ENCODE measurements around the gene PRL. TPM values are rescaled to one million over a fixed set of nuclear protein-coding genes. Genes with fewer than 3 reads are reported as not detected.

Gene PRL
- total and polyA plus RNA-seq, 2 of the 8 experiments (the other 6 are each of a cell fraction or from before 2014, with no cell fraction given): not detected

- H2BK12ac ChIP-seq (ENCODE audit: low read depth, low read length): no peak overlapping the region
- H3K4me1 ChIP-seq (replicated peaks in 1 of 4; ENCODE audit: control insufficient read depth in 3 of 4, insufficient read depth in 4 of 4, low read length in 3 of 4): no peaks in the 10 kb centered on the region
- no peaks in the 10 kb centered on the region for H3K23me2 ChIP-seq (ENCODE audit: low read depth, low read length)
- no peaks in the 10 kb centered on the region for H3K36me3 ChIP-seq (ENCODE audit: control insufficient read depth in 2 of 4, insufficient read depth in 4 of 4, low read length in 3 of 4)
- H2BK5ac ChIP-seq (ENCODE audit: low read depth, low read length): no peak overlapping the region
- no peak overlapping the region for H2AK5ac ChIP-seq (ENCODE audit: low read depth, low read length)
- H4K5ac ChIP-seq (ENCODE audit: insufficient read length, low read depth, low read length): no peak overlapping the region
- H3K27me3 ChIP-seq (replicated peaks in 1 of 4; ENCODE audit: control insufficient read depth in 3 of 4, extremely low read depth in 1 of 4, insufficient read depth in 3 of 4, low read length in 3 of 4): no peaks in the 10 kb centered on the region
- CTCF ChIA-PET (ENCODE audit: partially characterized antibody): no interaction called here
- no peak overlapping the region for H3K9ac ChIP-seq (replicated peaks in 1 of 4; ENCODE audit: extremely low read depth in 1 of 4, low read depth in 3 of 4, low read length in 3 of 4)
- no peak overlapping the region for H4K8ac ChIP-seq (ENCODE audit: extremely low read depth, insufficient read depth, low read length)
- H2BK15ac ChIP-seq (ENCODE audit: low read length): no peak overlapping the region
- no peak overlapping the region for H3K56ac ChIP-seq (replicated peaks; ENCODE audit: insufficient read length, low read depth, low read length)
- no peak overlapping the region for H3K14ac ChIP-seq (ENCODE audit: insufficient read length)
- no peak overlapping the region for H3K4me3 ChIP-seq (ENCODE audit: extremely low read depth in 1 of 4, insufficient read depth in 2 of 4, low read depth in 3 of 4, low read length in 4 of 4)
- H3K9me3 ChIP-seq (ENCODE audit: insufficient read depth in 2 of 2, low read depth in 1 of 2, low read length in 1 of 2): no peaks in the 10 kb centered on the region
- no peak overlapping the region for H2AFZ ChIP-seq (ENCODE audit: low read length)
- H3K27ac ChIP-seq (ENCODE audit: low read depth, low read length): no peak overlapping the region
- POLR2A ChIA-PET (ENCODE audit: partially characterized antibody): no interaction called here
- no peak for TF ChIP-seq CTBP2 (IDR thresholded peaks at IDR 0.05; ENCODE audit: borderline replicate concordance, insufficient read depth, insufficient read length, low read length)
- no peak for TF ChIP-seq POLR2AphosphoS5 (IDR thresholded peaks at IDR 0.05; ENCODE audit: low read depth, low read length)
- no peak for TF ChIP-seq HDAC6 (IDR thresholded peaks at IDR 0.05; ENCODE audit: low read depth, low read length)
- no peak for TF ChIP-seq CEBPB (IDR thresholded peaks at IDR 0.05; ENCODE audit: low read depth, low read length)
- TF ChIP-seq CBX5 (IDR thresholded peaks at IDR 0.05; ENCODE audit: low read depth, low read length): no peak
- 85% methylated on average over 9 of the region's 9 CpGs; no CpG with 5 or more reads in 1 of the 2 experiments for WGBS, 2 experiments (ENCODE audit: extremely low coverage in 1 of 2, insufficient coverage in 1 of 2, insufficient read length in 1 of 2, insufficient replicate concordance in 2 of 2, low coverage in 1 of 2, low lambda C conversion rate in 2 of 2, missing lambda C conversion rate in 1 of 2)
- no peaks in the 10 kb centered on the region for H4K20me1 ChIP-seq (replicated peaks in 1 of 2; ENCODE audit: control insufficient read depth in 1 of 2, insufficient read depth in 2 of 2, low read length in 2 of 2)
- H3K4me2 ChIP-seq (ENCODE audit: insufficient read depth in 1 of 2, low read depth in 2 of 2, low read length in 2 of 2): no peak overlapping the region
- H3K18ac ChIP-seq (ENCODE audit: extremely low read depth, low read length): no peak overlapping the region
- H3K4ac ChIP-seq (replicated peaks; ENCODE audit: insufficient read length, low read depth, low read length): no peak overlapping the region
- DNase-seq (ENCODE audit: low read depth in 1 of 2, low spot score in 2 of 2) (no peak), FAIRE-seq (no peak)
- no peaks in the 10 kb centered on the region for H3K79me1 ChIP-seq (ENCODE audit: low read depth, low read length)
- no peaks in the 10 kb centered on the region for H3K79me2 ChIP-seq (ENCODE audit: control insufficient read depth in 1 of 2, insufficient read depth in 2 of 2, low read length in 2 of 2)
- H4K91ac ChIP-seq (replicated peaks; ENCODE audit: insufficient read length, low read length): no peak overlapping the region
- H2BK120ac ChIP-seq (replicated peaks; ENCODE audit: low read depth, low read length): no peak overlapping the region
- H2BK20ac ChIP-seq (ENCODE audit: low read length): no peak overlapping the region
- H3K23ac ChIP-seq (ENCODE audit: insufficient read length): no peak overlapping the region
Observed at GRCh38 chr6:22281341-22282085, 15.3 kb downstream of the PRL start.
